IPS-15b (cell line): ENCODE measurements around the gene EIF3M.
"Not testable (repeated sequence)": the region's sequence is repeated elsewhere in the genome, so short reads cannot be mapped to it uniquely, and the experiment has no call there.

Experiments used
- H3K27me3 ChIP-seq: one replicate; pipeline ENCODE4 v1.6.1; 2013; ENCODE audit warnings: low read length; ENCODE audit not compliant: control insufficient read depth, insufficient read depth
- H3K36me3 ChIP-seq: one replicate; pipeline ENCODE4 v1.6.1; 2013; ENCODE audit warnings: low read length; ENCODE audit not compliant: control insufficient read depth, insufficient read depth
- H3K4me1 ChIP-seq: one replicate; pipeline ENCODE4 v1.6.1; 2013; ENCODE audit warnings: mild to moderate bottlenecking, low read length; ENCODE audit not compliant: control insufficient read depth, insufficient read depth
- H3K4me3 ChIP-seq: one replicate; pipeline ENCODE4 v1.5.1; 2013; ENCODE audit warnings: low read depth, low read length
- H3K9ac ChIP-seq: one replicate; pipeline ENCODE4 v1.6.1; 2013; ENCODE audit warnings: low read depth, mild to moderate bottlenecking, low read length
- H3K9me3 ChIP-seq: one replicate; pipeline ENCODE4 v1.6.1; 2013; ENCODE audit warnings: mild to moderate bottlenecking, low read length; ENCODE audit not compliant: control insufficient read depth, insufficient read depth

Gene EIF3M

DNA sequence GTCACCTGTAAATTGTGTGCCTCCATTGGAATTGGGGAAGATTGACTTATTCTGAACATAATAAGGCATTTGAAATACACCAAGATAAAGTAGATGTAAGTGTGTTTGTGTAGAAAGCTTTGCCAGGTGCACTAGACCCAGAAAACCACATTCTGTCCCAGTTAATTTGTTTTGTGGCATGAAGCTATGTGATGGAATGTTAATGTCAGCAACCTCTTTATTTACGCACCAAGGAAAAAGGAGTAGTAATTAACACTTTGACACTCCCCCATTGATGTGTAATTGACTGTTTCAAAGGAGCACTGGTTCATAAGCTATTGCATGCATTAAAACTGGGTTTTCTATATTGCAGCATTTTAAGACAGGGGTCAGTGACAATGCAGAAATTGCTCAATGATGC, 14.3 kb downstream of the EIF3M start:
- H3K4me3 ChIP-seq: no peak overlapping the region
- no peaks in the 10 kb centered on the region for H3K27me3 ChIP-seq
- H3K9me3 ChIP-seq: no peaks in the 10 kb centered on the region
- no peak overlapping the region for H3K9ac ChIP-seq
- H3K4me1 ChIP-seq: peaks cover 6% of the 10 kb centered on the region
- peaks cover 20% of the 10 kb centered on the region for H3K36me3 ChIP-seq

DNA sequence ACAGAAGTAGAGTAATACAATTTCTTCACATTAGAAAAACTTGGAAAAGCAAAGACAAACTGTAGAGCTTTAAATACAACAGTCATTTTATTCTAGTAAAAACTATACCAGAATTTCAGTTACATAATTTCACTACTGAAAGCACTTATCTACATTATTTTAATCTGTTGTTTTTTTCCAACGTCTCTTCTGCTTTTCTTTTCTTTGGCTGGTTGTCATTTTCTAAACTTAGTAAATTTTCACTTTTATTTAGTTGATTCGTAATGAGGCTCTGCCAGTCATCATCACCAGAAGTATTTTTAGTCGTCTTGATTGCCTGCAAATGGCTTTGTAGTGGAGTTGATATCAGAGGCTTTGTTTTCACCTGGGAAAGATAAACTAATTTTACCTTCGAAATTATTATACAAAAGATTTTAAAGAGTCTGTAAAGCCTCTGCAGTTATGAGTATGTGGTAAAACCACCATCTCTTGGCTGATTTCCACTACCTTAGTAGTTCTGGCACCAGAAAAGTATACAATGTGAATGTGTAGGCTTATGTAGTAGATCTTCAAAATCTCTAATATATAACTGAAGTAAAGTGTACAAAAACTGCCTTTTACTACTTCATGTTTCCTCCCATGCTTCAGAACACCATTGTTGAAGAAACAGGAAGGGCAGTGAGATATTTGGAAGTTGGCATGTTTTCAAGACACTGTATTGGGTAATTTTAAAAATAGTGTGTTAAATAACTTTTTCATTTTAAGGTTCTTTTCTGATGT, 19.2 kb downstream of the EIF3M start:
- Histone ChIP-seq H3K4me3 (no peak overlapping the region), H3K27me3 (no peaks in the 10 kb centered on the region), H3K9ac (no peak overlapping the region), H3K36me3 (peaks cover 3% of the 10 kb centered on the region), H3K9me3 (no peaks in the 10 kb centered on the region), H3K4me1 (peaks cover 5% of the 10 kb centered on the region)

DNA sequence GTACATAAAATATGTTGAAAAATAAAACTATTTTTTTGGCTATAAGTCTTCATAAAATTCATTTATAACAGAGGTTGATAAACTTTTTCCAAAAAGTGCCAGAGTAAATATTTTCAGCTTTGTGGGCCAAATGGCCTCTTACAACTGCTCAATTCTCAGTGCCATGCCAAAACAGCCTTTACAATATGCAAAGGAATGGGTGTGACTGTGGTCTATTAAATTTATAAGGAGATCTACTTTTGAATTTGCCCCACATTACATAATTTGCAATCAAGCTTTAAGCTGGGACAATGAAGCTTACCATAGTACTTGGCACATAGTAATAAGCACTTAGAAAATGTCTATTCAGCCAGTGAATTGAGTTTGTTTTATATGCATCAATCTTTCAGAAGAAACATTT, 22.6 kb downstream of the EIF3M start:
- H3K4me3 ChIP-seq: no peak overlapping the region
- H3K9ac ChIP-seq: no peak overlapping the region
- peaks cover 3% of the 10 kb centered on the region for H3K9me3 ChIP-seq
- no peaks in the 10 kb centered on the region for H3K27me3 ChIP-seq
- H3K36me3 ChIP-seq: peaks cover 3% of the 10 kb centered on the region
- H3K4me1 ChIP-seq: no peaks in the 10 kb centered on the region

DNA sequence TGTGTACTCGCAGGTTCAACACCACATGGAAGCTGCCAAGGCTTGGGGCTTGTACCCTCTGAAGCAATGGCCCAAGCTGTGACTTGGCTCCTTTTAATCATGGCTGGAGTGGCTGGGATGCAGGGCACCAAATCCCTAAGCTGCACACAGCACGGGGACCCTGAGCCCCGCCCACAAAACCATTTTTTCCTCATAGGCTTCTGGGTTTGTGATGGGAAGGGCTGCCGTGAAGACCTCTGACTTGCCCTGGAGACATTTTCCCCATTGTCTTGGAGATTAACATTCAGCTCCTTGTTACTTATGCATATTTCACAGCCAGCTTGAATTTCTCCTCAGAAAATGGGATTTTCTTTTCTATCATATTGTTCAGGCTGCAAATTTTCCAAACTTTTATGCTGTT, 25.2 kb downstream of the EIF3M start:
- not testable (repeated sequence) for H3K36me3 ChIP-seq, H3K4me1 ChIP-seq, H3K4me3 ChIP-seq, H3K9ac ChIP-seq, H3K9me3 ChIP-seq, H3K27me3 ChIP-seq

DNA sequence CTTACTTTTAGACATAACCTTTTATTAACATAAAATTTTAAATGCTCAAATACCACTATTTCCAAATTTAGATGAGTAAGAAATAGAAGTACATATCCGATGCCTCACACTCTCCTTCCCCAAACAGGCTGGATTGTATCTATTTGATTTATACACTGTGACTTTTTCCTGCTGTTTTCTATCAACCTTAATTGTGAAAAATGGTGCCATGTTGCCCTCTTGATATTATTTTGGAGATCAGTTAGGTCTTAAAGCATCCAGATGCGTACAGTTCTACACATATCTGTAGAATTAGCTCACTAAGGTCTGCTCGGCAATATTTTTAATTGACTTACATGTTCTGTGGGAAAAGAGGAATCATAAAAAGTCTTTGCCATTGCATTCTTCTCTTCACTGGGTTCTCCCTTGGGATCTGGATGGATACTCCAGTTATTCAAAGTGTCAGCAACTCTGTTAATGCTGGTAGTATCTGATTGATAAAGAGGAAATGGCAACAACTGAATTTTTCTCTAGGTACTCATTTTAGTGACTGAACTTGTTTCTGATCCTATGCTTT, 27.2 kb downstream of the EIF3M start:
- H3K9me3 ChIP-seq: peaks cover 3% of the 10 kb centered on the region
- no peaks in the 10 kb centered on the region for H3K27me3 ChIP-seq
- H3K36me3 ChIP-seq: peaks cover 3% of the 10 kb centered on the region
- no peak overlapping the region for H3K4me3 ChIP-seq
- H3K4me1 ChIP-seq: no peaks in the 10 kb centered on the region
- no peak overlapping the region for H3K9ac ChIP-seq

DNA sequence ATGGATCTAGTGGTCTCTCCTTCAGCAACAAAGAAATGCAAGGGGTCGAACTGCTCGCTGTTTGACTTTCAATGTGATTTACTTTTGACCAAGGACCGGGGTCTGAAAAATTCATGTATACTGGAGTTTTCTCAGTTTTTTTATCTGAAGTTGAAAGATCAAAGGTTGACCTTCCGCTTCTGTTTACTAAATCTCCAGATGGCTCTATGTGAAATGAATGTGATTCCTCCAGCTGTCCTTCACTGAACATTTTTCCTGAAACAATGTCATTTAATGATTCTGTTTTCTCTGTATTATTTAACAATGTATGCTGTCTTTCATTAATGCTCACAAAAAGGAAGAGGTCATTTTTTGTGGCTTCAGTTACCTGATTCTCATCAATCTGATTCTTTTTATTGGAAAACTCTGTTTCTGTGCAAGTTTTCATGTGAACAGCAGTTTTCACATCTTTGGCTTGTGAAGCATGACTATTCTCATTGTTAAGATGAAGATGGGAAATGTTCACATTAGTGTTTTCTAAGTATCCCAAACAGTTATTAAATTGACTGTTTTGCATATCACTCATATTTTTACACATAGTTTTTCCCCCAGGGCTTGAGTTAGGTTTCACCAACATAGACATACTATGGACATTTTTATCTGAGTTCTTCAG, 30.0 kb downstream of the EIF3M start:
- Histone ChIP-seq H3K9ac (no peak overlapping the region), H3K27me3 (no peaks in the 10 kb centered on the region), H3K4me3 (no peak overlapping the region), H3K4me1 (no peaks in the 10 kb centered on the region), H3K9me3 (no peaks in the 10 kb centered on the region), H3K36me3 (peaks cover 1% of the 10 kb centered on the region)

DNA sequence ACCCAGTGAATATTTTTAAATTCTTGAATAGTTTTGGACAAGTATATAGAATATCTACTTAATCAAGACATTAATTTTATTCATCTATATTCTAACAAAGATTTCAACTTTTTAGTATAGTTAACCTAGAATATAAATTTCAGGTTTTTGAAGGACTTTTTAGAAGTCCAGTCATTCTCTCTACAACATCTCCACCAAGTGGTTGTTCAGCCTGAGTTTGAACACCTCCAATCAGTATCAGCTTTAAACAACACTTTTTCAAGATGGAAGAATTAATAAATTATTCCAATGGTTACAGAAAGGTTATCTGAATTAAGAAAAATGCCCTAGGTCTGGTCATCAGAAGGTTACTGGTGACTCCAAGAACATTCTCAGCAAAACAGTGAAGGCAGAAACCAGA, 31.8 kb downstream of the EIF3M start:
- H3K9me3 ChIP-seq: no peaks in the 10 kb centered on the region

DNA sequence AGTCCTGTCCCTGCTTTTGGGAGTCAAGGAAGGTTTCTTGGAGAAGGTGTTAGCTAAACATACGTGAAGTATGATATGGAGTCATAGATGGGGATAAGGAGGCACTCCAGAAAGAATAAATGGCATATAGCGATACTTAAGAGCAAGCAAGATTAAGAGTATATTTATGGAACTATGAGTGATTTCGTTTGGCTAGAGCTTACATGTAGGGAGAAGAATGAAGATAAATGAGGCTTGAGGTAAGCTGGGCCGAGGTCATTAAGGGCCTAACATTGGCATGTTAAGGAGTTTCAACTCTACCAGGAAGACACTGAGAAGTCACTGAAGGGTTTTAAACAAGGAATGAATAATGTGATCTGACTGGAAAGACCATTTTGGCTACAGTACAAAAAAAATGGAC, 33.3 kb downstream of the EIF3M start:
- H3K4me1 ChIP-seq: no peaks in the 10 kb centered on the region
- no peaks in the 10 kb centered on the region for H3K9me3 ChIP-seq
- H3K4me3 ChIP-seq: no peak overlapping the region
- H3K27me3 ChIP-seq: no peaks in the 10 kb centered on the region
- no peak overlapping the region for H3K9ac ChIP-seq
- no peaks in the 10 kb centered on the region for H3K36me3 ChIP-seq

More for the DNA sequence above, 31.8 kb downstream of the EIF3M start:
- Histone ChIP-seq H3K27me3 (no peaks in the 10 kb centered on the region), H3K36me3 (no peaks in the 10 kb centered on the region), H3K9ac (no peak overlapping the region), H3K4me3 (no peak overlapping the region), H3K4me1 (no peaks in the 10 kb centered on the region)

DNA sequence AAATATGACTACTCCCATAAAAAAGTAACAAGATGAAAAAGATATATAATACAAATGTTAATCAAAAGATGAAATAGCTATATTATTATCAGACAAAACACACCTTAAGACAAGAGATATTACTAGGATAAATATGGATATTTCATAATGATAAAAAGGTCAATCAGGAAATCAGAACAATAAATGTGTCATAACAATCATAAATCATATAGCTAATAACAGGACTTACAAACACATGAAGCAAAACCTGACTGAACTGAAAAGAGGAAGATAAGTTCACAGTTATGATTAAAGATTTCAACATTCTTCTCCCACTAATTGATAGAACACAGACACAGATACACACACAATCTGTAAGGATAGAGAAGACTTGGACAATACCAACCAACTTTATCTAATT, 47.2 kb downstream of the EIF3M start:
- H3K4me1 ChIP-seq: no peaks in the 10 kb centered on the region
- no peaks in the 10 kb centered on the region for H3K36me3 ChIP-seq
- no peak overlapping the region for H3K9ac ChIP-seq
- no peaks in the 10 kb centered on the region for H3K9me3 ChIP-seq
- no peaks in the 10 kb centered on the region for H3K27me3 ChIP-seq
- H3K4me3 ChIP-seq: no peak overlapping the region

DNA sequence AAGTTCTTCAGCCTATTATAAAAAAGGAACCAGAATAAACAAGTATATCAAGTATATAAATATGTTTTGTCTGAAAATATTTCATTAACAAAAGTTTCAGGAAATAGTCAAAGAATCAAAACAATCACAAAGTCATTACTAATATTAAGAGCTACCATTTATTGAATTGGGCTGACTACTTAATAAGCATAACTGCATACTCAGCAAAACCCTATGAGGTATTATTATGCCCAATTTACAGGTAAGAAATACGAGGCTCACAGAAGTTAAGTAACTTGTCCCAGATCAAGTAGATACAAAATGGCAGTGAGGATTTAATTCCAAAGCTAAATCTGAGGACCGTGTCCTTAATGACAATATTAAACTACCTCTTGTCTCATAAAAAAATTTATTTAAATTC, 52.2 kb downstream of the EIF3M start:
- Histone ChIP-seq H3K36me3 (no peaks in the 10 kb centered on the region), H3K9ac (no peak overlapping the region), H3K9me3 (no peaks in the 10 kb centered on the region), H3K27me3 (no peaks in the 10 kb centered on the region), H3K4me3 (no peak overlapping the region), H3K4me1 (no peaks in the 10 kb centered on the region)

DNA sequence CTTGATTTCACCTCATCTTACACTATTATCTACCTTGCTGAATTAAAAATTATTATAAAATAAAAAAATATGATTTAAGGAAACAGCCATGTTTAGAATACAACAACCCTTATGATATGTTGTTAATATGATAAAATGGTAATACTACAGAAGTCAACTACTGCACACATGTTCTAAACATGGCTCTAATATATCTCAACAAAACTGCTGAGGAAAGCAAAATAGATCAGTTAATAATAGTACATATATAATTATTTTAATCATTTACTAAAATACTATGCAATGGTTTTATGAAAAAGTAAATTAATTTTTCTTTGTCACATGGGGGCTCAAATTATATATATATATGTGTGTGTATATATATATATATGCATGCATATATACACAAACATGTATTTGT, 57.7 kb downstream of the EIF3M start:
- no peaks in the 10 kb centered on the region for H3K36me3 ChIP-seq
- H3K9ac ChIP-seq: no peak overlapping the region
- no peaks in the 10 kb centered on the region for H3K4me1 ChIP-seq
- H3K4me3 ChIP-seq: no peak overlapping the region
- H3K27me3 ChIP-seq: no peaks in the 10 kb centered on the region
- no peaks in the 10 kb centered on the region for H3K9me3 ChIP-seq

DNA sequence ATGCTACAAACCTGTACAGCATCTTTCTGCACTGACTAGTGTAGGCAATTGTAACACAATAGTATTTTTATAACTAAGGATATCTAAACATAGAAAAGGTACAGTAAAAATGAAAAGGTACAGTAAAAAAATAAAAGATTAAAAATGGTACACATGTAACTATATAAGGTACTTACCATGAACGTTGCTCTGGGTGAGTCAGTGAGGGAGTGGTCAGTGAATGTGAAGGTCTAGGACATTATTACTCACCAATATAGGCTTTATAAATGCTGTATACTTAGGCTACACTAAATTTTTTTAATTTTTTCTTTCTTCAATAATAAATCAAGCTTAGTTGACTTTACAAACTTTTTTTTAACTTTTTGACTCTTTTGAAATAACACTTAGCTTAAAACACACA, 59.9 kb downstream of the EIF3M start:
- Histone ChIP-seq H3K9ac (no peak overlapping the region), H3K4me3 (no peak overlapping the region), H3K9me3 (no peaks in the 10 kb centered on the region), H3K4me1 (no peaks in the 10 kb centered on the region), H3K27me3 (no peaks in the 10 kb centered on the region), H3K36me3 (no peaks in the 10 kb centered on the region)
